ENCODE measurements around the gene PCBP4. TPM values are rescaled to one million over a fixed set of nuclear protein-coding genes. Genes with fewer than 3 reads are reported as not detected.

Gene PCBP4
- total RNA-seq, 1 donor, result 29.4 TPM

DNA sequence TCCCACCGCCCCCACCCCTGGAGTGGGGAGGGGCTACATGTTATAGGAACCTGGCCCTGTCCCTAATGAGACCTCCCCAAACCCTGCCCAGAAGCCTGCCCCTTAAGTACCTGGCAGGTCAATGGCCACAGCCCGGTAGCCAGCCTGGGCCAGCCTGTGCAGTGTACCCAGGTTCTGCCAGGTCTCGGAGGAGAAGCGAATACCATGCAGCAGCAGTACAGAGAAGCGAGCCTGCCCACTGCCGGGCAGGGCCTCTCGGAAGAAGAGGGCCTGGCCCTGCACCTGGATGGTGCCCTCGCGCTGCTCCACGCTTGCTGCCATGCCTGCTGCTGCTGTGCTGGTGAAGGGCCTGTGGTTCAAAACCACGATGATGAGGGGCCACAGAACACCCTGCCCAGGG, 4.1 kb upstream of the PCBP4 start:
- TF ChIP-seq CTCF (IDR thresholded peaks at IDR 0.05; ENCODE audit: insufficient read depth, low read depth, low read length), result no peak
- no peak for DNase-seq (ENCODE audit: low read depth)

DNA sequence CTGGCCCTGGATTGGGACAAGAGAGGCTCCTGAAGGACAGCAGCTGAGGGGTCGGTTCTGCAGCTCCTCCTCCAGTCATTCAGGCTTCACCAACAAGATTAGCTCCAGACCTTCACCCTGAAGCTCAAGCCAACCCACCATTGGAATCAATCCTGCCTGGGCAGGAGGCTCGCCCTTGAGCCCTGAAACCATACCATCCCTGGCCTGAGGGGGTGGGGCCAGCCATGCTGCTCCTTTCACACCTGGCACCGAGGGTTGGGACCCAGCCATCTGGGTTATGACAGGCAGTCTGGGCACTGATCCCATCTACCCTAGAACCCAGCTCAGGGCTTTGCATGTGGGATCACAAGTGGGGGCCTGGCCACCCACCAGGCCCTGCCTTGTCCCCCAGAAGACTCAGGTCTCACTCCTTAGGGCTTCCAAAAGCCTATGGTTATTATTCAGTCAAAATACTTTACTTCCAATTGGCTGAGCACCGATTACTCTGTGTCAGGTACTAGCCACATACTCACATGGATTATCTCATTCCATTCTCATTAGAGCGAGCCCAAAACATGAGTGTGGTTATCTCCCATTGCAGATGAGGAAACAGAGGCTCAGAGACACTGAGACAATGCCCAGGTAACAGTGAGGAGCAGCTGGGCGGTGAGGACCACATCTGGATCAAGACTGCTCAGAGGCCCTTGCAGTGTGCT, 3.5 kb upstream of the PCBP4 start:
- no peak for DNase-seq (ENCODE audit: low read depth)
- no peak overlapping the region for H3K4me3 ChIP-seq (ENCODE audit: low read depth, low read length)
- TF ChIP-seq CTCF (IDR thresholded peaks at IDR 0.05; ENCODE audit: insufficient read depth, low read depth, low read length), result no peak

More for the DNA sequence above, 4.1 kb upstream of the PCBP4 start:
- no peak overlapping the region for H3K4me3 ChIP-seq (ENCODE audit: low read depth, low read length)

DNA sequence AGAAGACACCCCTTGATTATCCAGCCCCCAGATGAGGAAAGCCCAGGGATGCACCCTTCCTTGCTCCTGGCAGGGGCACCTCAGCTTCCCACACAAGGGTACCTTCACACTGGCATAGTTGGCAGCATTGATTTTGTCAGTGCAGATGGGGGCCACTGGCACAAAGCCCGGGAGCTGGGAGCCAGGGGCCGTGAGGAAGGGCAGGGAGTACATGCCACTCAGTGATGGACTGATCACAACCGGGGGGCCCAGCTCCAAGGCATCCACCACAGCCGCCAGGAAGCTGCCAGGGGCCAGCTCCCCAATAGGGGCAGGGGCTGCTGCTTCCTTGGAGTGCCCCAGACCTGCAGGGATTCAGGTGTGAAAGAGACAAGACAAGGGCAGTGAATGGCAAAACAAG, 2.6 kb upstream of the PCBP4 start:
- TF ChIP-seq CTCF (IDR thresholded peaks at IDR 0.05; ENCODE audit: insufficient read depth, low read depth, low read length), result no peak
- no peak overlapping the region for H3K4me3 ChIP-seq (ENCODE audit: low read depth, low read length)
- no peak for DNase-seq (ENCODE audit: low read depth)

- no peak for DNase-seq (ENCODE audit: low read depth)
- no peak for TF ChIP-seq CTCF (IDR thresholded peaks at IDR 0.05; ENCODE audit: insufficient read depth, low read depth, low read length)
- H3K4me3 ChIP-seq (ENCODE audit: low read depth, low read length), result no peak overlapping the region
Observed at GRCh38 chr3:51968883-51969678, 1.8 kb upstream of the PCBP4 start.

- H3K4me3 ChIP-seq (ENCODE audit: low read depth, low read length), result peak overlapping the region; percentile 71
- DNase-seq (ENCODE audit: low read depth), result peak; percentile 28
- TF ChIP-seq CTCF (IDR thresholded peaks at IDR 0.05; ENCODE audit: insufficient read depth, low read depth, low read length), result no peak
Observed at GRCh38 chr3:51968170-51968775, 1.0 kb upstream of the PCBP4 start.

DNA sequence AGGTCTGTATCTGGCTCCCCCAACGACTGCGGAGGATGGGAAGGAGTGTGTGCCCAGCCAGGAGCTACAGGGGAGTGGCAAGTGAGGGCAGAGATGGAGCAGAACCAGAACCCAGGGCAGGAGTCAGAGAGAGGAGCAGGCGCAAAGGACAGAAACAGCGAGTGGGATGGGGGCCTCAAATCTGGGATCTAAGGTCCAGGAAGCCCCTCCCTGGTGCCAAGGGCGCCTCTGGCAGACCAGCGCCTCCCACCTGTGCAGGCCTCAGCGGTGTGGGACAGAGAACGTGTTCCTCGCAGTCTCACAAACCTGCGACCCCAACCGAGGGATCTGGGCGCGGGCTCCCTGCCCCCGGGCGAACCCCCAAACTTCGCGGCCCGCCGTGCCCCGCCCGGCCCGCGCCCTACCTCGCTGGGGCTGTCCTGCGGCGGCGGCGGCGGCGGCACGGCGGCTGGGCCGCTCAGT, 301 bp downstream of the PCBP4 start:
- no peak for DNase-seq (ENCODE audit: low read depth)
- peak overlapping the region; percentile 71 for H3K4me3 ChIP-seq (ENCODE audit: low read depth, low read length)
- TF ChIP-seq CTCF (IDR thresholded peaks at IDR 0.05; ENCODE audit: insufficient read depth, low read depth, low read length), result no peak
